ENCODE measurements around the gene F8.

- no peak for TF ChIP-seq EZH2 (IDR thresholded peaks at IDR 0.05; ENCODE audit: low read length, missing control alignments)
- peak; percentile 24 to 37 for TF ChIP-seq CTCF (conservative IDR thresholded peaks at IDR 0.05 in 1 of 2, IDR thresholded peaks at IDR 0.05 in 1 of 2; ENCODE audit: low read depth in 1 of 2, low read length in 2 of 2)
Measured at GRCh38 chrX:154840856-154841255, 181.7 kb downstream of the F8 start.
